ENCODE measurements around the gene RWDD4. TPM values are rescaled to one million over a fixed set of nuclear protein-coding genes. Genes with fewer than 3 reads are reported as not detected.

The RWDD4 gene
- total RNA-seq, 2 experiments from 2014 or later = 20.4 to 26.4 TPM

DNA sequence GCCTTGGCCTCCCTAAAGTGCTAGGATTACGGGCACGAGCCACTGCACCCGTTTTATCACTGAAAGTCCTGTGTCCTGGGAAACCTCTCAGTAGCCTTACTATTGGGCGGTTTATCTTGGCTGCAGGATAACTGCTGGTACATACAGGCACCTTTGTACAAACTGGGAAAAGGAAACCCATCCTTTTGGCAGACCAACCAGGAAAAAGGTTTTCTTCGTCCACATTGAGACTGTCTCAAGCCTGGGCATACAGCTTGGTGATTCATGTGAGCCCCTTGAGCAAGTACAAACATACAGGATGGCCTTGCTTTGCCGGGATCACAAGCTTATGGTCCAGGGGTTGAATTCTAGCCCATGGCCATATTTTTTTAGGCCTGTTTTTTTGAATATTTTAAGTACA, 32.8 kb downstream of the RWDD4 start:
- ChIA-PET CTCF (ENCODE audit: unreplicated experiment) (no interaction called here), POLR2A (interaction anchor here (0.8 to 1.0 kb wide), 2 partner anchors 42 to 606 kb away, joined by 3 read pairs; no protein-coding TSS in a partner anchor)
- intact Hi-C loops (cut with micrococcal nuclease; ENCODE audit: unreplicated experiment) = no loop called here
- Histone ChIP-seq H3K4me1 (ENCODE audit: insufficient read depth, low read length, poor library complexity, severe bottlenecking) (no peaks in the 10 kb centered on the region), H3K9me2 (ENCODE audit: insufficient read depth, low read length) (no peaks in the 10 kb centered on the region), H3K27ac (ENCODE audit: low read depth, low read length, poor library complexity, severe bottlenecking) (no peak overlapping the region), H3K4me2 (ENCODE audit: low read length) (no peak overlapping the region), H3K36me3 (ENCODE audit: insufficient read depth, low read length) (no peaks in the 10 kb centered on the region), H2AFZ (ENCODE audit: low read length) (no peak overlapping the region), H4K20me1 (ENCODE audit: insufficient read depth, low read length) (no peaks in the 10 kb centered on the region), H3K79me2 (ENCODE audit: insufficient read depth, low read depth, low read length) (no peaks in the 10 kb centered on the region), H3K4me3 (ENCODE audit: low read depth, low read length, poor library complexity, severe bottlenecking) (no peak overlapping the region), H3K9me3 (ENCODE audit: low read length) (no peaks in the 10 kb centered on the region)
- DNase-seq (ENCODE audit: low spot score) = no peak
- no TSS peak for BruUV-seq (replicated peaks)
- no peak for TF ChIP-seq EZH2phosphoT487 (IDR thresholded peaks at IDR 0.05; ENCODE audit: borderline replicate concordance, low read depth, low read length)
- TF ChIP-seq, protein P1, sequence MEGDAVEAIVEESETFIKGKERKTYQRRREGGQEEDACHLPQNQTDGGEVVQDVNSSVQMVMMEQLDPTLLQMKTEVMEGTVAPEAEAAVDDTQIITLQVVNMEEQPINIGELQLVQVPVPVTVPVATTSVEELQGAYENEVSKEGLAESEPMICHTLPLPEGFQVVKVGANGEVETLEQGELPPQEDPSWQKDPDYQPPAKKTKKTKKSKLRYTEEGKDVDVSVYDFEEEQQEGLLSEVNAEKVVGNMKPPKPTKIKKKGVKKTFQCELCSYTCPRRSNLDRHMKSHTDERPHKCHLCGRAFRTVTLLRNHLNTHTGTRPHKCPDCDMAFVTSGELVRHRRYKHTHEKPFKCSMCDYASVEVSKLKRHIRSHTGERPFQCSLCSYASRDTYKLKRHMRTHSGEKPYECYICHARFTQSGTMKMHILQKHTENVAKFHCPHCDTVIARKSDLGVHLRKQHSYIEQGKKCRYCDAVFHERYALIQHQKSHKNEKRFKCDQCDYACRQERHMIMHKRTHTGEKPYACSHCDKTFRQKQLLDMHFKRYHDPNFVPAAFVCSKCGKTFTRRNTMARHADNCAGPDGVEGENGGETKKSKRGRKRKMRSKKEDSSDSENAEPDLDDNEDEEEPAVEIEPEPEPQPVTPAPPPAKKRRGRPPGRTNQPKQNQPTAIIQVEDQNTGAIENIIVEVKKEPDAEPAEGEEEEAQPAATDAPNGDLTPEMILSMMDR (conservative IDR thresholded peaks at IDR 0.05; ENCODE audit: low read length) = no peak

DNA sequence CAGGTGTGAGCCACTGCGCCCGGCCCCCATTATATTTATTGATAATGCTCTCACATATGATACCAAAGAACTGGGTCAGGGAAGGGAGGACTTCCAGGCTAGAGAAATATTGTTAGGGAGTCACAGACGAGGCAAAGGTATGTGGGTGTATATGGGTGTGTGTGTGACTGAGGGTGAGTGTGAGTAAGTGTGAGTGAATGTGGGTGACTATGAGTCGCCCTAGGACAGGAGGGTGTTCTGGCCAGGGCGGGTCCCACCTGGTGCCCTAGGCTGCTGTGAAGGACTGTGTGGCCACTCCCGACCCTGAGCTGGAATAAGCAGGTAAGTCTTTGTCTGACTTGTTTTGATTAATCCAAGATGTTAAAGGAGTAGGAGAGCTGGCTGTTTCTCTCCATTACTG, 34.4 kb downstream of the RWDD4 start:
- Histone ChIP-seq H3K9me2 (ENCODE audit: insufficient read depth, low read length) (no peaks in the 10 kb centered on the region), H3K36me3 (ENCODE audit: insufficient read depth, low read length) (no peaks in the 10 kb centered on the region), H3K4me2 (ENCODE audit: low read length) (no peak overlapping the region), H3K9me3 (ENCODE audit: low read length) (no peaks in the 10 kb centered on the region), H2AFZ (ENCODE audit: low read length) (no peak overlapping the region), H4K20me1 (ENCODE audit: insufficient read depth, low read length) (no peaks in the 10 kb centered on the region), H3K4me3 (ENCODE audit: low read depth, low read length, poor library complexity, severe bottlenecking) (no peak overlapping the region), H3K4me1 (ENCODE audit: insufficient read depth, low read length, poor library complexity, severe bottlenecking) (no peaks in the 10 kb centered on the region), H3K27ac (ENCODE audit: low read depth, low read length, poor library complexity, severe bottlenecking) (no peak overlapping the region), H3K79me2 (ENCODE audit: insufficient read depth, low read depth, low read length) (no peaks in the 10 kb centered on the region)
- ChIA-PET CTCF (ENCODE audit: unreplicated experiment) (no interaction called here), POLR2A (no interaction called here)
- no peak for DNase-seq (ENCODE audit: low spot score)
- TF ChIP-seq EZH2phosphoT487 (IDR thresholded peaks at IDR 0.05; ENCODE audit: borderline replicate concordance, low read depth, low read length) = no peak
- TF ChIP-seq, protein P1 (conservative IDR thresholded peaks at IDR 0.05; ENCODE audit: low read length) = no peak
- intact Hi-C loops (cut with micrococcal nuclease; ENCODE audit: unreplicated experiment) = loop anchor here (5.0 kb wide), 1 partner anchor 152 kb away; no protein-coding TSS in a partner anchor
- BruUV-seq (replicated peaks) = no TSS peak

DNA sequence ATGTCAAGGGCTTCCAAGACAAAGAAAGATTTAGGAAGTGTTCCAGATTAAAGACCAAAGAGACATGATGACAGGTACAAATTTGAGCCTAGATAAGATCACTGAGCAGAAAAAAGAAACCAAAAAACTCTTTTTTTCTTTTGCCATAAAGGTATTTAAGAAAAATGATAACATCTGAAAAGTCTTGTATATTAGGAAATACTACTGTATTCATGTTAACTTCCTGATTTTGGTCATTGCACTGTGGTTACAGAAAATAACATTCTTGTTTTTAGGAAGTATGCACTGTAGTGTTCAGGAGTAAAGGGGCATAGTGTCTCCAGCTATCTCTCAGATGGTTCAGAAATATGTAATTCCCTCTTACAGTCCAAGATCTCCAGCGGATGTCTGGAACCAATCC, 37.1 kb downstream of the RWDD4 start:
- POLR2A ChIA-PET = no interaction called here
- intact Hi-C loops (cut with micrococcal nuclease; ENCODE audit: unreplicated experiment) = loop anchor here (5.0 kb wide), 1 partner anchor 150 kb away; no protein-coding TSS in a partner anchor

More for the DNA sequence above, 37.1 kb downstream of the RWDD4 start:
- DNase-seq (ENCODE audit: low spot score) = no peak
- Histone ChIP-seq H3K27ac (ENCODE audit: low read depth, low read length, poor library complexity, severe bottlenecking) (no peak overlapping the region), H3K9me3 (ENCODE audit: low read length) (no peaks in the 10 kb centered on the region), H2AFZ (ENCODE audit: low read length) (no peak overlapping the region), H3K9me2 (ENCODE audit: insufficient read depth, low read length) (no peaks in the 10 kb centered on the region), H3K4me3 (ENCODE audit: low read depth, low read length, poor library complexity, severe bottlenecking) (no peak overlapping the region), H3K4me2 (ENCODE audit: low read length) (no peak overlapping the region), H3K4me1 (ENCODE audit: insufficient read depth, low read length, poor library complexity, severe bottlenecking) (no peaks in the 10 kb centered on the region), H3K36me3 (ENCODE audit: insufficient read depth, low read length) (no peaks in the 10 kb centered on the region), H3K79me2 (ENCODE audit: insufficient read depth, low read depth, low read length) (no peaks in the 10 kb centered on the region), H4K20me1 (ENCODE audit: insufficient read depth, low read length) (no peaks in the 10 kb centered on the region)
- CTCF ChIA-PET (ENCODE audit: unreplicated experiment) = no interaction called here
- no TSS peak for BruUV-seq (replicated peaks)
- no peak for TF ChIP-seq EZH2phosphoT487 (IDR thresholded peaks at IDR 0.05; ENCODE audit: borderline replicate concordance, low read depth, low read length)
- TF ChIP-seq, protein P1 (conservative IDR thresholded peaks at IDR 0.05; ENCODE audit: low read length) = no peak
